Renal cortex interstitium (tissue), 11 donors: ENCODE results near the gene PGA3. TPM values are rescaled to one million over a fixed set of nuclear protein-coding genes. Genes with fewer than 3 reads are reported as not detected.
A peak's percentile ranks its signal among the peaks of the same experiment; 100 is the strongest.
"Not testable (repeated sequence)": the region's sequence is repeated elsewhere in the genome, so short reads cannot be mapped to it uniquely, and the experiment has no call there.

ENCODE experiments used
- DNase-seq, 11 donors: peaks; one replicate each; pipeline ENCODE4 v3.0.0-alpha.2; 2013; ENCODE audit warnings: low read depth in 9 of 11, low spot score in 4 of 11; ENCODE audit errors: extremely low read depth in 1 of 11
- polyA plus RNA-seq, 3 donors: library from polyadenylated mRNA; unstranded; fragments of 120-200 nt; gene quantifications; one replicate each; pipeline ENCODE4 v1.2.1, GENCODE V29; 2013; ENCODE audit not compliant: insufficient read length in 3 of 3

The PGA3 gene
- polyA plus RNA-seq, 3 donors = 0.14 to 0.39 (median 0.19) TPM

GRCh38 chr11:61232548-61233145 lies 29.3 kb downstream of the PGA3 start:
- not testable (repeated sequence) for DNase-seq

- not testable (repeated sequence) for DNase-seq
Measured at GRCh38 chr11:61237130-61237529, 33.8 kb downstream of the PGA3 start.

GRCh38 chr11:61240288-61240687 lies 37.0 kb downstream of the PGA3 start:
- not testable (repeated sequence) for DNase-seq

- not testable (repeated sequence) for DNase-seq
Measured at GRCh38 chr11:61240875-61241274, 37.6 kb downstream of the PGA3 start, which contains the start of gene PGA5. Gene PGA5 (plus strand): TSS chr11:61241175. CDS start chr11:61241227, 52 bp downstream.

GRCh38 chr11:61241526-61241925 lies 38.2 kb downstream of the PGA3 start:
- not testable (repeated sequence) for DNase-seq

- not testable (repeated sequence) for DNase-seq
Measured at GRCh38 chr11:61245284-61245964, 42.1 kb downstream of the PGA3 start.

GRCh38 chr11:61248071-61248470 lies 44.8 kb downstream of the PGA3 start:
- DNase-seq = not testable (repeated sequence)

GRCh38 chr11:61249201-61249600 lies 45.9 kb downstream of the PGA3 start:
- DNase-seq = not testable (repeated sequence)

- DNase-seq = not testable (repeated sequence)
Measured at GRCh38 chr11:61250796-61251765, 47.8 kb downstream of the PGA3 start.

- DNase-seq = not testable (repeated sequence)
Measured at GRCh38 chr11:61252332-61252731, 49.0 kb downstream of the PGA3 start.

GRCh38 chr11:61254403-61255025 lies 51.2 kb downstream of the PGA3 start:
- peak in 8 of 11 donors; percentile 3 to 38 (median 17) for DNase-seq

GRCh38 chr11:61256710-61257482 lies 53.6 kb downstream of the PGA3 start:
- DNase-seq = no peak

GRCh38 chr11:61258546-61258945 lies 55.2 kb downstream of the PGA3 start:
- no peak for DNase-seq

- DNase-seq = no peak
Measured at GRCh38 chr11:61259363-61259762, 56.0 kb downstream of the PGA3 start.
